WERI-Rb-1 (cell line): Measurements from ENCODE around the gene NFE2L2.

Experiments used
- DNase-seq: peaks from one replicate; pipeline ENCODE4 v3.0.0-alpha.2; 2020
- H3K27ac ChIP-seq: fragments of 250-450 bp; sonication (Bioruptor Pico); 2 replicates; pipeline ENCODE4 v1.5.1; 2020; ENCODE audit warnings: mild to moderate bottlenecking, moderate library complexity
- H3K27me3 ChIP-seq: fragments of 250-450 bp; sonication (Bioruptor Pico); 2 replicates; pipeline ENCODE4 v1.5.1; 2021; ENCODE audit warnings: mild to moderate bottlenecking, low read depth, moderate library complexity; ENCODE audit not compliant: insufficient read depth, severe bottlenecking
- H3K36me3 ChIP-seq: fragments of 250-450 bp; sonication (Bioruptor Pico); 2 replicates; pipeline ENCODE4 v1.5.1; 2020; ENCODE audit warnings: mild to moderate bottlenecking, moderate library complexity
- H3K4me3 ChIP-seq: 2 replicates; pipeline ENCODE4 v1.5.1; 2011; ENCODE audit warnings: low read depth, mild to moderate bottlenecking, control low read depth, low read length
- H3K9me3 ChIP-seq: fragments of 250-450 bp; sonication (Bioruptor Pico); 2 replicates; pipeline ENCODE4 v1.5.1; 2021; ENCODE audit warnings: mild to moderate bottlenecking, moderate library complexity; ENCODE audit not compliant: severe bottlenecking
- TF ChIP-seq, protein P1 (sequence below): IDR thresholded peaks from 2 replicates; pipeline ENCODE4 v1.5.1; 2011; ENCODE audit warnings: low read depth, mild to moderate bottlenecking, control low read depth, inconsistent platforms, low read length

The NFE2L2 gene

DNA sequence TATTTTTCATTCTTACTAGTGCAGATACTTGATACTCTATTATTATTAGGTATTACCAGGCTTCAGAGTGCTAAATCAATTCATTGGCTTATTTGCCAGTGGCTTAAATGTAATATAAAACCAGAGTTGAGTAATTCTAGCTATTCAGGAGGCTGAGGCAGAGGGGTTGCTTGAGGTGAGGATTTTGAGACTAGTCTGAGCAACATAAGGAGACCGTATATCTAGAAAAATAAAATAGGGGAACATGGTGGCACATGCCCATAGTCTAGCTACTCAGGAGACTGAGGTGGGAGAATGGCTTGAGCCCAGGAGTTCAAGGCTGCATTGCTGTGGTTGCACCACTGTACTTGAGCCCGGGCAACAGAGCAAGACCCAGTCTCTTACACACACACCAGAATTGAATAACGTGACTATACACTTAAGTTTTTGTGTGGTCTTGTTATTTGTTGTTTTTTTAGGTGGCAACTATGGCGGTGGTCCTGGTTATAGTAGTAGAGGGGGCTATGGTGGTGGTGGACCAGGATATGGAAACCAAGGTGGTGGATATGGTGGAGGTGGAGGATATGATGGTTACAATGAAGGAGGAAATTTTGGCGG, 47.2 kb downstream of the NFE2L2 start:
- Histone ChIP-seq H3K27ac (no peak overlapping the region), H3K9me3 (no peaks in the 10 kb centered on the region), H3K27me3 (no peaks in the 10 kb centered on the region), H3K4me3 (no peak overlapping the region), H3K36me3 (peaks cover 84% of the 10 kb centered on the region)
- TF ChIP-seq, protein P1, sequence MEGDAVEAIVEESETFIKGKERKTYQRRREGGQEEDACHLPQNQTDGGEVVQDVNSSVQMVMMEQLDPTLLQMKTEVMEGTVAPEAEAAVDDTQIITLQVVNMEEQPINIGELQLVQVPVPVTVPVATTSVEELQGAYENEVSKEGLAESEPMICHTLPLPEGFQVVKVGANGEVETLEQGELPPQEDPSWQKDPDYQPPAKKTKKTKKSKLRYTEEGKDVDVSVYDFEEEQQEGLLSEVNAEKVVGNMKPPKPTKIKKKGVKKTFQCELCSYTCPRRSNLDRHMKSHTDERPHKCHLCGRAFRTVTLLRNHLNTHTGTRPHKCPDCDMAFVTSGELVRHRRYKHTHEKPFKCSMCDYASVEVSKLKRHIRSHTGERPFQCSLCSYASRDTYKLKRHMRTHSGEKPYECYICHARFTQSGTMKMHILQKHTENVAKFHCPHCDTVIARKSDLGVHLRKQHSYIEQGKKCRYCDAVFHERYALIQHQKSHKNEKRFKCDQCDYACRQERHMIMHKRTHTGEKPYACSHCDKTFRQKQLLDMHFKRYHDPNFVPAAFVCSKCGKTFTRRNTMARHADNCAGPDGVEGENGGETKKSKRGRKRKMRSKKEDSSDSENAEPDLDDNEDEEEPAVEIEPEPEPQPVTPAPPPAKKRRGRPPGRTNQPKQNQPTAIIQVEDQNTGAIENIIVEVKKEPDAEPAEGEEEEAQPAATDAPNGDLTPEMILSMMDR, result no peak
- no peak for DNase-seq

DNA sequence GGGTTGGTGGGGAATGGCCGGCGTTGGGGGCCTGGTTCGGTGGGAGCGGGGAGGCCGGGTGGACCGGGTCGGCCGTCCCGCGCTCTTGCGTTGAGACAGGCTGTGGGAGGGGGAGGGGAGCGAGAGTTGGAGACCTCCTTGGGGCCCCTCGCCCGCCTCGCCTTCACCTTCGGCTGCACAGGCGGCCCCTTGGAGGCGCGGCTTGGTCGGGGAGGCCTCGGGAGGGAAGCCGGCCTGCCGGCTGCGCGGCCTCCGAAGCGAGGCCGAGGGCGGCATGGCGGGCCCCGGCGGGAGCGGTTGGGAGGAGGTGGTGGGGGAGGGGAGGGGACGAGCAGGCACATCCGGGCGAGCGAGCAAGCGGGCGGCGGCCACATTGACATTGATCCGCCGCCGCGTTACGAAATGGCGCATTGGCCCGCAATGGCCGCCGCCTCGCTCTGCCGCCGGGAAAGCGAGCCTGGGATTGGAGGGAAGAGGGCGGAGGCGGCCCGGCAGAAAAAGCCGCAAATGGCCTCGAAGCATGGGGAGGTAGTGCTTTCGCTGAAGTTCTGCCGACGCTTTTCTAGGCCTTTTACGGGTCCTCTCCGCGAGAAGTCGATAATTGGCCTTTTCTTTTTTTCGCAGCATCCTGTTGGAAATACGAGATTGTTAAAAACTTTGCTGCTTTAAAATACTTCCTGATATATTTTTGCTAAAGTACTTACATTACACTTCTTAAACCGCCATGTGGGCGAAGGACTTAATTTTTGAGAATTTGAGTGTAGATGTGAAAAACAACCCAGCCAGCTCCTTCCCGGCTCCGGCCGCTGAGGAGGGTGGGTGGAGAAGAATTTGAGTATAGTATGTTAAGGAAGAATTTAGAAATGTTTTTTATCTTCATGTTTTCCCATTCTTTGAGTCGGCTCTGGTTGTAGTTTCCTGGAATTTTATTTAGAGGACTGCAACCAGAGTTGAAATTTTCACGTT, 51.4 kb downstream of the NFE2L2 start:
- peak; percentile 94 for DNase-seq
- Histone ChIP-seq H3K27me3 (no peaks in the 10 kb centered on the region), H3K27ac (peak overlapping the region; percentile 99), H3K9me3 (no peaks in the 10 kb centered on the region), H3K36me3 (peaks cover 51% of the 10 kb centered on the region), H3K4me3 (peak overlapping the region; percentile 100)
- TF ChIP-seq, protein P1, result no peak

DNA sequence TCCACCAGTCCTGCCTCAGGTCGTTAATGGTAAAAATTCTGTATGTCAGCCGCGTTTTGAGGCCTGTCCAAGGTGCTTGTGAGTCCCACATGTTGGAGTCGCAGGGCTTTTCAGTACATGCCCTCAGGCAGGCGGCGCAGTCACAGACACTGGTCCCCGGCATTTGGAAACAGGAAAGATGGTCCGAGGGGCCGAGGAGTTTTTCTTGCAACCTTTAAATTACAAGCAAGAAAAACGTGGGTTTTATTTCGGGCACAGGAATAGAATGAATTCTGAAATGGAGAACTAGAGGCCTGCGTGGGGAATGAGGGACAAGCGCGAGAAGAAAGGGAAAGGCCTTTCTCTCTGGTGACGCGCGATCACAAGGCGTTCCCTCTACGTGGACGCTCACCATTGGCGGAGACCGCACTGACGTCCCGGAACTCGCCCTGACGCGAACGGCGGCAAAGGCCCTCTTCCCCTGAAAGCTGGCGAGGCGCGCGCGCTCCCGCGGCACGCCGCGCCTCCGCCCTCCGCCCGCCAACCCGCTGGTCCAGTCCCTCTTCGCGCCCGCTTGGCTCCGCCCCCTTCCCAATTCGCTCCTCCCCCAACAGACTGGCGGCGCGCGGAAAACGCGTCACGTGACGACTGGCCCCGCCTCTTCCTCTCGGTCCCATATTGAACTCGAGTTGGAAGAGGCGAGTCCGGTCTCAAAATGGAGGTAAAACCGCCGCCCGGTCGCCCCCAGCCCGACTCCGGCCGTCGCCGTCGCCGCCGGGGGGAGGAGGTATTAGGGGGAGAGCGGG, 52.2 kb downstream of the NFE2L2 start, which contains the start of gene HNRNPA3:
HNRNPA3 (plus strand) TSS at position 689 of the 785 bp plus-strand sequence; CDS start at position 695, 6 bp downstream.
- H3K27me3 ChIP-seq, result no peaks in the 10 kb centered on the region
- no peaks in the 10 kb centered on the region for H3K9me3 ChIP-seq
- H3K27ac ChIP-seq, result peak within 1 kb of the TSS; percentile 99
- H3K36me3 ChIP-seq, result peaks cover 42% of the 10 kb centered on the region
- peak within 1 kb of the TSS; percentile 100 for H3K4me3 ChIP-seq
- TF ChIP-seq, protein P1, result peak; percentile 14; the same call in 1 of the 2 replicates
- DNase-seq, result peak; percentile 98

DNA sequence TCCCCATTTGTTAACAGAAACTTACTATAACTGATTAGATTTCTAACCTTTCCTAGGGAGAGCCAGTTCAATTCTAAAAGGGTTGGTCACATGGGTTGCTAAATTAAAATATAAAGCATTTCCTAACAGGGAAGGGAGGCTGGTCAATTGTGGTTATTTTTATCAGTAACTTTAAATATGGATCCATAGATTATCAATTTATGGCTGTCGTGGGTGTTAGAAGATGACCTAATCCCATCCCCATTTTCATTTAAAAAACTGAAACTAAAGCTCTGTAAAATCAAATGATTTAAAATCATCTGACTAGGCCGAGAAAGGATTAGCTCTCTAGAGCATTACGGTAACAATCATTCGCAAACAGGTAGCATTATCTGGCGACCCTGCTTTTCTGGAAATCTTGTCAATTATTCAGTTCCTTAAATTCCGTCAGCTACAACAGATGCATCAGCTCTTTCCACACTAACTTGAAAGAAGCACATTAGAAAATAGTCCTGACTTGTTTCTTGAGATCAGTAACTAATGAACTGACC, 52.9 kb downstream of the NFE2L2 start:
- Histone ChIP-seq H3K27ac (peak overlapping the region; percentile 95), H3K27me3 (no peaks in the 10 kb centered on the region)
- no peak for DNase-seq

DNA sequence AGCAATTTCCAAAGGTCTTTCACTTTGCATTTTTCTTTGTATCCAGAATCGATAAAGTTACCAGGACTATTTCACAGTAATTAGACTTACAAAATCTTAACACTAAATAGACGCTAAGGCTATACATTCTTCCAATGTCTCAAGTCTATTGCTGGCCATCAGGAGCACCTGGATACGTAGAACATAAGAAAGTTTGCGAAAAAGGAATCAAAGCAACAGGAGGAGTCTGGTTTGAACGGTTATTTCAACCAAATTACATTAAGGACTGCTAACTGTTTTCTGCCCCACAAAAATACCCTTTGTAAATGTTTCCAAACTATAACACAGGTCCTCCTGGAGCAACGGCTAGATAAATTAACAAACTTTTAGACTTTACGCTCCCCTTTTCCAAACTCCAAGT, 53.4 kb downstream of the NFE2L2 start:
- Histone ChIP-seq H3K4me3 (peak overlapping the region; percentile 86), H3K9me3 (no peaks in the 10 kb centered on the region), H3K36me3 (peaks cover 31% of the 10 kb centered on the region), H3K27me3 (no peaks in the 10 kb centered on the region), H3K27ac (peak overlapping the region; percentile 95)
- DNase-seq, result no peak
- TF ChIP-seq, protein P1, result no peak

More for the DNA sequence above, 52.9 kb downstream of the NFE2L2 start:
- H3K4me3 ChIP-seq, result peak overlapping the region; percentile 86
- H3K9me3 ChIP-seq, result no peaks in the 10 kb centered on the region
- TF ChIP-seq, protein P1, result no peak
- peaks cover 36% of the 10 kb centered on the region for H3K36me3 ChIP-seq
